NK-92 (cell line): ENCODE results near the gene EME2.
"Not testable (repeated sequence)": the region's sequence is repeated elsewhere in the genome, so short reads cannot be mapped to it uniquely, and the experiment has no call there.

Experiments used
- DNase-seq: peaks from one replicate; lab custom pipeline; 2025; ENCODE audit not compliant: unreplicated experiment; lab: John Stamatoyannopoulos, UW

EME2 gene

DNA sequence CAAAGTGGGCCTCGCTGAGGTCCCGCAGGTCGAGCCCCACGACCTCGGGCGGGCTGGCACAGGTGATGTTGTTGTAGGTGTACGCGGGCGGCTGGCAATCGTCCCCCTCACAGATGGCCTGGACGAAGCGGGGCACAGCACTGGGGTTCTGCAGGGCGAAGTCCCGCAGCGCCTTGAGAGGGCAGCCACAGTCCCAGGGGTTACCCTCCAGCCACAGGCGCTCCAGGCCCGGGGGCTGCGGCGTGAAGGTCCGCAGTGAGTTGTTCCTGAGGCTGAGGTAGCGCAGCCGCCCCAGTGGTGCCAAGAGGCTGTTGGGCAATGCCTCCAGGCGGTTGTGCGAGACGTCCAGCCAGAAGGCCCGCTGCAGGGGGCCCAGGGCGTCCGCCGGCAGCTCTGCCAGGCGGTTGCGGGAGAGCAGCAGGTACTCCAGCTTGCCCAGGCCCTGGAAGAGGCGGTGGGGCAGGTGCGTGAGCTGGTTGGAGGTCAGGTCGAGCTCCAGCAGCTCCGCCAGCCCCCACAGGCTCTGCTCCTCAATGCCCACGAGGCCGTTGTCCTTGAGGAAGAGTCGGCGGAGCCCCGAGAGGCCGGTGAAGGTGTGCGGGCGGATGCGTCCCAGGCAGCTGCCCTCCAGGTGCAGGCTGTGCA is 18.1 kb downstream of the EME2 start:
- DNase-seq, result no peak

DNA sequence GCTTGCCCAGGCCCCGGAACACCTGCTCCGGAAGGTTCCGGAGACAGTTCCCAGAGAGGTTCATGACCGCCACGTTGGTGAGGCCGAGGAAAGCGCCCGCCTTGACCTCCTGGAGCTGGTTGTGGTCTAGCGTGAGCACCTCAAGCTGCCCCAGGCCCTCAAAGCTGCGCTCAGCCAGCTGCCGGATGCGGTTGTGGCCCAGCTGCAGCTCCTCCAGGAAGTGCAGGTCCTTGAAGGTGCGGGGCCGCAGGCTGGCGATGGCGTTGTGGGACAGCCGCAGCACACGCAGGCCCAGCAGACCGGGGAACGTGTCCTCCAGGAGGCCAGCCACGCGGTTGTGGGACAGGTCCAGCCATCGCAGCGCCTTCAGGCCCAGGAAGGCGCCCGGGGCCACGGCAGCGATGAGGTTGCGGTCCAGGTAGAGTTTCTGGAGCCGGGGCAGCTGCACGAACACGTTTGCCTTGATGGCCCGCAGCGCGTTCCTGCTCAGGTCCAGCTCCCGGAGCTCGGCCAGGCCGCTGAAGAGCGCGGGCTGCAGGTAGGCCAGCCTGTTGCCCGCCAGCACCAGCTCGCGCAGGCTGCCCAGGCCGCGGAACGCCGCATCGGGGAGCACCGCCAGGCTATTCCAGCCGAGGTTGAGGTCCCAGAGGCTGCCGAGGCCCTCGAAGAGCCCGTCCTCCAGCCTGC is 18.8 kb downstream of the EME2 start:
- DNase-seq, result no peak

DNA sequence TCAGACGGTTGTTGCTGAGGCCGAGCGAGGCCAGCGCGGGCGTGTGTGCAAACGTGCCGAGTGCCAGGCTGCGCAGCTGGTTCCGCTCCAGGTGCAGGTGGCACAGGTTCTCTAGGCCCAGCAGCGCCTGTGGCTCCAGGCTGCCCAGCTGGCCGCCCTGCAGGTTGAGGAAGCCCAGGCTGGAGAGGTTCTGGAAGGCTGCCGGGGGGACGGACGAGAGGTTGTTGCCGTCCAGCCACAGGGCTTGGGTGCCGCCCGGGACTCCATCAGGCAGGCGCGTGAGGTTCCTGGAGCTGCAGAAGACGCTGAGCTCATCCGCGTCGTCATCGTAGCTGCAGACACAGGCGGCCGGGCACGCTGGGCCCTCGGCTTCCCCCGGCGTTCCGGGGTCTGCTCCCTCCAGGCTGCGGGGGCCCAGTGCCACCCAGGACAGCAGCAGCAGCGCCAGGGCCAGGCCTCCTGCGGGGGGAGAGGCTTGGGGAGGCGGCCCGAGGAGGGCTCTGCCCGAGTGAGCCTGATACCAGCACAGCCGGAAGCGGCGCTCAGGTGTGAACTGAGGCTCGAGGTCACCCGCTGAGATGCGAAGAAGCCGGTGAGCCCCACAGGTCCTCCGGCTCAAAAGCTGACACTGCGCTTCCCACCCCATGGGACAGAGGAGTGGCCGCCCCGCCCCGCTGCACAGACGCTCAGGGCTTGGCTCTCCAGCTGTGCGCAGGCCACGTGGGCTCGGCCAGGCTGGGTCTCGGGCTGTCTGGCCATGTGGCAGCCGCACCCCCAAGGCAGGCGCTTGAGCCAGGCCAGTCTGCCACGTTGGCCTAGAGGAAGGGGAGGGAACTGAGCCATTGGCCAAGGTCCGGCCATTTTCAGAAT is 19.6 kb downstream of the EME2 start:
- DNase-seq, result no peak

DNA sequence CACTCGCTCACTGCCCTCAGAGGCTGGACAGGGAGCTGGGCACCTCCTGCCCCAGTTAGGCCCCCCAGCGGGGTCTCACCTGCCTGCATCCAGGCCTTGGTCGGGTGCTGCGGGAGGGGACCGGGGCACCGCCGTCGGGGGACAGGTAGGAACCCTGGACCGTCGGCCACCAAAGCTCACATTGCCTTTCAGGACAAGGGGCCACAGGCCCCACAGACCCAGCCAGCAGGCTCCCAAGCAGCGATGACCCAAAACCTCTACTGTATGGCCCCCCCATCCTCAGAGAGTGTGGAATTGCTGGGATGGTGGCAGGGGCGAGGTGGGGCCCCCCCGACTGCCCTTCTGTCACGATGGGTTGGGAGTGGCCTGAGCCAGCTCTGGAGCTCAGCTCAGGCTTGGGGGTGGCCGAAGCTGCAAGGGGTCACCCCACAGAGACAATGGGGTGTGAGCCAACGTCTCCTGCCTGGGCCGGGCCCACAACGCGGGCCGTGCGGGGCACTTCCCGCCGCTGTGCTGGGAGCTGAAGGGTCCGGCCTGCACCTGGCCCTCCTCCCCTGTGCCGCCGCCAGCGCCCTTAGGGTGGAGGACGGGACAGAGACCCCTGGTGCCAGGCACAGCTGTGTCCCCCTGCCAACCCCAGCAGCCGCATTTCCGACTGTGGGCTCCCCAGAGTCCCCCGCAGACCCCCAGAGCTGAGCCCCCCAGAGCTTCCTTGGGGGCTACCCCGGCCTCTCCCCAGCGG is 20.4 kb downstream of the EME2 start:
- no peak for DNase-seq

DNA sequence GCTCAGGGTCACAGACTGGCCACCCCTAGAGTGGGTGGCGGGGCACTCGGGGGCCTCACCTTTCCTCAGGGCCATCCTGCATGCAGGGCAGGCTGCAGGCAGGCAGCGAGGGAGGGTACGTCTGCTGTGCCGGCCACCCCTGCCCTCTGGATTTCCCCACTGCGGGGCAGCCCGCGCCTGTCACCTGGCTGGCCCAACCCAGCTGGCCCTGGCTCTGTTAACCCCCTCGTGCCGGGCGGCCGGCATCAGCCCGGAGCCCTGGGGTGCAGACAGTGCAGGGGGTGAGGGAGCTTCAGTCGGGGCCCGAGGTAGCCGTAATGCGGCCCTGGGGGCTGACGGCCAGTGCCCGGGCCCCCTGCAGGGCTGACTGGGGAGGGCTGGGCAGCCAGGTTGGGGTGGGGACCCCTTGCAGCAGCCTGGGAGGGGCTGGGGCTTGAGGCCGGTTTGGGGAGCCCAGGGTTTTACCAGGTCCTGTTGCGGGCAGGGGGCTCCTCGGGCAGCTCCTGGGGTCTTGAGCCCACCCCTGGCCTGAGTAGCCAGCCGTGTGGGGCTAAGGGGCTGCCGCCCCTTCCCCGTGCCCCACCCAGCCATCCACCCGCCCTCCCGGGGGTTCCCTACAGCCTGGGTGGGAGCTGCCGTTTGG is 21.1 kb downstream of the EME2 start, which contains the start of gene IGFALS:
Gene IGFALS (minus strand): TSS at position 128 of the 643 bp plus-strand sequence. CDS start 53 bp downstream, at position 75.
- DNase-seq, result no peak

DNA sequence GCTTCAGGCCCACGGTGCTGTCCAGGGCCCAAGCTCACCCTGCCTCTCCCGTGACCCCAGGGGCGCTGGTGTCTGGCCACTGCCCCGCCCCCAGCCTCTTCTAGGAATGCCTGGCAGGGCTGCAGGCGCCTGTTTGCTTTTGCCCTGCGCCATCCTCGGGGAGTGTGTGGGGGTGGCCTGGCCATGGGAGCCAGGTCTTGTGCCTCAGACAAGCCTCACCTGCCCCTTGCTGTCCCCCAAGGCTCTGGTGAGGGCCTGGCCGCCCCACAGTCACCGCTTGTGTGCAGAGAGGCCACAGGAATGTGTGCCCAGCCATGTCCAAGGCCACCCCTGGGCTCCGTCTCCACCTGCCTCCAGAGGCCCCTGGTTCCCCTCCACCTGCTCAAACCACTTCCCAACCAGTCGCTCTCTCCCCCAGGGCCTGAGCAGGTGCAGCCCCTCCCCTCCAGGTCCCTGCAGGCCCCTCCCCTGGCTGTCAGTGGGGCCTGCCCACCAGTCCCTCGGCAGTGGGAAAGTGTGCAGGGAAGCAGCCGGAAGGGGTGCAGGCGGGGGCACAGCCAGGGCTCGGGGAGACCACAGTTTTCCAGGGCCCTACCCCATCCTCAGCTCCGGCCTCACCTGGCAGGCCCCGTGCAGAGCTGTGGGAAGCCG is 21.7 kb downstream of the EME2 start:
- no peak for DNase-seq

DNA sequence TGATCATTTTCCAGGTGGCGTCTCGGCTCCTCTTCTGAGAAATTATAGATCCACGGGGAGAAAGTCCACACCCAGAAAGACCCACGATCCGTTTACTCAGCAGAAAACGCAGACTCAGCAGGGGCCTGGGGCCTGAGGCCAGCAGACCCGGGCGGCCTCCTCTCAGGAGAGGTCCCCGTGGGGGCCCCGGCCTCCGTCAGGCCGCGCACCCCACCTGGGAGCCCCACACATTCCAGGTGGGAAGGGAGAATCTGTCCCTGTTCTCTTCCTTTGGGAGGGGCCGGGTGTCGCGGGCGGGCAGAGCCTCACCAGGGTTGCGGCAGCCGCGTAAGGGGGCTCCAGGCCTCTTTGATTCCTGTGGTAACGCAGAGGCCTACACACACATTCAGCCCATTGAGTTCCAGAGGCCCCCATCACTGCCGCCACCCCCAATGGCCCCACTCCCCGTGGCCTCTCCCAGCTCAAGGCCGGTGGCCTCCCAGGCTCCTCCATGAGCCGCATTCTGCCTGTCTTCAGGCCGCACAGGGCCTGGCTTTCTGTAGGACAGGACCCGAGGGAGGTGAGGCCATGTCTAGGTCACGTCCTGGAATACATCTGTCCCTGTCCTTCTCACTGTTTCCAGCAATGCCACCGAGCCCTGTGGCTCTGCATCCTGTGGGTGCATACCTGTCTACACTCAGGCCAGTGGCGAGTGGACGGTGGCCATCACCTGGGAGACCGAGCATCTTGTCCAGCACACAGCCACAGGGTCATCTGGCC is 22.5 kb downstream of the EME2 start:
- DNase-seq, result no peak

DNA sequence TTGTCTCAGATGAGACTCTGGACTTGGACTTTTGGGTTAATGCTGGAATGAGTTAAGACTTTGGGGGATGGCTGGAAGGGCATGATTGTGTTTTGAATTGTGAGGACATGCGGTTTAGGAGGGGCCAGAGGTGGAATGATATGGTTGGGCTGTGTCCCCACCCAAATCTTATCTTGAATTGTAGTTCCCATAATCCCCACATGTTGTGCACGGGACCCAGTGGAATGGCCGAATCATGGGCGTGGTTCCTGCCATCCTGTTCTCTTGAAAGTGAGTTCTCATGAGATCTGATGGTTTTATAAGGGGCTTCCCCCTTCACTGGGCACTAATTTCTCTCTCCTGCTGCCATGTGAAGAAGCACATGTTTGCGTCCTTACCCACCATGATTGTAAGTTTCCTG is 26.7 kb downstream of the EME2 start:
- not testable (repeated sequence) for DNase-seq

DNA sequence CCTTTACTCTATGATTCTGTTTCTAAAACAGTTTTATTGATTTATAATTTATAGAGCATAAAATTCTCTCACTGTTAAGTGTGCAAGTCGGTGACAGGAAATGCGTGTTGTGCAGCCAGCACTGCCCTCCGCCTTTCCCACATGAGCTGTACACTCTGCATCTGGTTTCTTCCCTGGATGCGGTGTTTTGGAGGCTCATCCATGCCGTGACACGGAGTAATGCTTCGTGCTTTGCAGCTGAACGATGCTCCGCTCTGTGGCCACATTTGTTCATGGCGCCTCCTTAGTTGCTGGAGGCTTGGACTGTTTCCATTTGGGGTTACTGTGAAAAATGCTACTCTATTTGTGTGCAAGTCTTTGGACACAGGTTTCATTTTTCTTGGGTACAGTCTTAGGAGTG is 28.1 kb downstream of the EME2 start:
- DNase-seq, result no peak

DNA sequence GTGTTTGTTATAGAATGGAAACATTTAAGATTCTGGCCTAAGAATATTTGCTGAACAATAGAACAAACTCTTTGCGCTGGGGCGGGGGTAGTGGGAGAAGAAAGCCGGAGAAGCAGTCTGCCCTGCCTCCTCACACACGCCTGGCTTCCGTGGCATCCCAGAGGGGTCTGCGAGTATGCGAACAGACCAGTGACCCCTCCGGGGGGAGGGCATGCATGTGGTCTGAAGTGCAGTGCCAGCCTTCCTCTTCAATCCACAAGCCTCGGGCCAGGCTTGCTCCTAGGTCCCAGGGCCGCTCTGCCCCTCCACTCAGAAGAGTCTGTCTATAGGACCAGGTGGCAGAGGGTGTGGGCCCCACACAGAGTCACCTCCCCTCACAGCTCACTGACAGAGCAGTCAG is 35.0 kb downstream of the EME2 start:
- DNase-seq, result no peak

DNA sequence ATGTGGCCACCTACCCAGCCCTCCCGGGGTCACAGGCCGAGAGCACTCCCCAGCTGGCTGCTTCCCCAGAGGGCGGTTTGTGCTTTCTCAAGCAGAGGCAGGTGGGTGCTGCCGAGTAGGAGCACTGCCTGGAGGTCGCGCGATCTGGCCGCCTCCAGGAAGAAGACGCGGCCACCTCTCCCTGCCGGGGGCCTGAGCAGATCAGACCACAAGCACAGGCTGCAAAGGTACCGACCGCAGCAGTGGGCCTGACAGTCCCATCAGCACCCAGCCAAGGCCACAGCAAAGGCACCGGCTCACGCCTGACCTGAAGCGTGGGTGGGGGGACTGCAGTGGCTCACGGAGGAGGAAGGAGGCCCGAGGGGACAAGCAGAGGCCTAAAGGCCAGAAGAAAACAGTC is 36.1 kb downstream of the EME2 start:
- no peak for DNase-seq

DNA sequence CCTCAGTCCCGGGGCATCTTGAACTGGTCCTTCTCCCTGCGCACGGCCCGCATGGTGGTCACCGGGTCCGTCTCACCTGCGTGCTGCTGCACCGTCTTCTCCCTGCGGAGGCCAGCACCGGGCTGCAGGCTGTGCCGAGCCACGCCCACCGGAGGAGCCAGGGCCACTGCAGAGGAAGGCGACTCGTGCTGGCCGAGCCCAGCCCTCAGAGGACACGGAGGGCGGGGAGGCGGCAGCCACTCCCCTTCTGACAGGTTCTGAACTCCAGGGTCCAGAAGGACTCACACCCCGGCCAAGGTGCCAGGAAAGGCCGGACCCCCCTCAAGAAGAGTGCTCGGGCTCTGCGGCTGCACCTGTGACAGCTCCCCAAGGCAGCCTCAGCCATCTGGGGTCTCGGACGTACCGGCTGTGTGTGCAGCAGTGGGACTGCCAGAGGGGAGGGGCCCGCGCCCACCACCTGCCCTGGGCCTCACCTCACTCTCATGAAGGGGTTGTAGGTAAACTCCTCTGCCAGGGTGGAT is 36.7 kb downstream of the EME2 start:
- no peak for DNase-seq

DNA sequence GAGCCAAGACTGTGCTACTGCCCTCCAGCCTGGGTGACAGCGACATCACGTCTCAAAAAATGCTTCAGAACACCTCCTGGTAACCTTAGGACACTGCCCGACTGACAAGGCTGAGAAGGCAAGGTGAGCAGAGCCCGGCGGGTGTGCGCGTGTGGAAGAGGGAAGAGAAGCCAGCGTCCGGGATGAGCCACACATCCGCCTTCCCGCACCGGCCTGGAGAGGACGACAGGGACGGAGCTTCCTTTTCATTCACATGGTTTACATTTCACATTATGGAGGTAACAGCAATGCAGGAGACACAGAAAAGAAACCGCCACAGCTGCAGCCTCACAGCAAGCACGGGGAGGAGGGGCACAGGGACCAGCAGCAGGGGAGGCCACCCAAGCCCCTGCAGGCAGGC is 37.5 kb downstream of the EME2 start:
- DNase-seq, result no peak

DNA sequence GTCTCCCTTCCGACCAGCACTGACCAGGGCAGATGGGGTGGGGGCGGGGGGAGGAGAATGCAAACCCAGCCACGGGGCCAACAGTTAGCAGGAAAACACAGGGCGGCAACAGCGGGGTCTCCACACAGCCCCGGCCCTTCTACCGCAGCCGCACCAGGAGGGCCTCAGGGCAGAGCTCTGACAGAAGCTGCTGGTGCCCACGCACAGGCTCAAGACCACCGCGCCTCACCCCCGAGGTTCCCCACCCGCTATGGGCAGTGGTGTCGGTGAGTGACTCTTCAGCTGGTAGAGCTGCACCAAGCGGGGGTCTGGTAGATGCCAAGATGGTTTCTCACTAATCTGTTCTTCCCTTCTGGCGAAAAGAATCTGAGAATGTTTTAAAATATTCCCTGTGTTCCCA is 37.9 kb downstream of the EME2 start:
- no peak for DNase-seq

DNA sequence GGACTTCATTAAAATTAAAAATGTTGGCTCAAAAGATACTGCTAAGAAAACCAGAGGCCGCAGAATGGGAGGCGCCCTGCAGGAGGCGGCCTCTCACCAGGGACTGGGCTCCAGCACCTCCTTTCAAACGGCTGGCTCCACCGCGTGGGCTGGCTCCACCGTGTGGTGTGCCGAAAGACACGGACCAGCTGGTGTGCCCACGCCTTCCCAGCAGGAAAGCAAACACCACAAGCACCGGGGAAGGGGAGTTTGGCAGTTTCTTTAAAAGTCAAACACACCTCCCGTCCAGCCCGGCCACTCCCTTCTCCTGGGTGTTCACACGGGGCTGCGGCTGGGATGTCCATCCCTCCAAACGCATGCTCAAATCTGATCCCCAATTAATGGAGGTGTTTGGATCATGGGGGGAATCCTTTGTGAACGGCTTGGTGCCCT is 40.1 kb downstream of the EME2 start:
- DNase-seq, result no peak

DNA sequence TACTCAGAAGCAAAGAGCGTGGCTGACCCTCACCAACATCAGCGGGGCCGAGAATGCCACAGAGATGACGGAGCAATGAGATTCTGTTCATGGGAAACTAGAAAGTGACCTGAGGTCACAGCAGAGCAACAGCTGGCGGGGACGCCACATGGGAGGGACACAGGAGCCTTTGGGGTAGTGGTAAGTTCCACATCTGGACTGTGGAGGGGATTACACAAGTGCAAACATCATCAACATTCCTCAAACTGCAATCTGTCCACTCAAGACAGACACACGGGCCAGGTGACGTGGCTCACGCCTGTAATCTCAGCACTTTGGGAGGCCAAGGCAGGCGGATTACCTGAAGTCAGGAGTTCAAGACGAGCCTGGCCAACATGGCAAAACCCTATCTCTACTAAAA is 42.9 kb downstream of the EME2 start:
- no peak for DNase-seq

DNA sequence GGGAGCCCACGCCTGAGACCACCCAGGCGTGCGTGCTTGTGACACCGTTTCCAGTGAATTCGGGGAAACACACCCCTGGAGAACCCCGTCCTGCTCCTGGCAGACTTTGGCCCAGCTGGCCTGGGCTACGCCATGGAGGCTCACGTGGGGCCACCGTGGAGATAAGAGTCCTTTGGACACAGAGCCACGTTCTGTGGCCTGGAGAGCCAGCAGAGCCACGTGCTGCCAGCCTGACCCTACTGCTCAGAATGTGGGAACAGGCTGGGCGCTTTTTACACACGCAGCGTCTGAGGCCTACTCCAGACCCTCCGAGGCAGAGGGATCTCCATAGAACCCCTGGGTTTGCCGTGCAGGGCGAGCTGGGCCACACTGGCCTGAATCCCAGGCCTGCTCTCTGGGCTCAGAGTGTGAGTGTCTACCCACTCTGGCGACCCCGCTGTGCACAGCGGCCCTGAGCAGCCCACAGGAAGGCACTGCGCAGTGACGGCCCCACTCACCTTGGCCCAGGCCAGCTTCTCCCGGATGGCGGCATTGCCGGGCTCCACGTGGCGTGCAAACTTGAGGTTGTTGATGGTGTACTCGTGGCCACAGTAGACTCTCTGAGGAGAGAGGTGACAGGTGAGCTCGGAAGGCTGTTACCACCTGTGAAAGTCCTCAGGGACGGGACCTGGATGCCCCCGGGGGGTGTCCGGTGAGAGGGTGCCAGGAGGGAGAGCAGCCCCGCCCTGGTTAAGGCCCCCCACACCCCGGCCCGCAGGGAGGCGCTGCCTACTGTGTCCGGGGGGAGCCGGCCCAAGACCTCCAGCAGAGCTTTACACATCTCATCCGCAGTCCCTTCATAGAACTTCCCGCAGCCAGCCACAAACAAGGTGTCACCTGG is 44.0 kb downstream of the EME2 start:
- DNase-seq, result no peak

DNA sequence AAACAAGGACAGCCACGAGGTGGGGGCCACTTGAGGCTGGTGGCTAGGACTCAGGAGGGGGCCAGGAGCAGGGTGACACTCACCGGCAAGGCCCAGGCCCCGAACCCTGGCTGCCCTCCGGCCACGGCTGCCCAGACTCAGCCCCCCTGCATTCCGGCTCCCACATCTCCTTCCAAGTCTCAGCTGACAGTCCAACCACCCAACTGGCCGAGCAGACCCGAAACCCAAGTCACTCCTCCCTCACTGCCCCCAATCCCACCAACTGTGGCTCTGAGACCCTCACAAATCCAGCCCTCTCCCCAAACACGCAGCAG is 44.6 kb downstream of the EME2 start:
- no peak for DNase-seq
